NCI-H146 treated with DMSO at 0.1 percent for 48 hours (cell line): ENCODE measurements around the gene MEF2C.

ENCODE experiments used
- DNase-seq: peaks from one replicate; lab custom pipeline; 2025; ENCODE audit not compliant: unreplicated experiment; lab: John Stamatoyannopoulos, UW

Gene MEF2C

GRCh38 chr5:88678770-88679381 lies 204.1 kb downstream of the MEF2C start:
- DNase-seq = no peak

GRCh38 chr5:88677943-88678769 lies 204.8 kb downstream of the MEF2C start:
- DNase-seq = no peak

- DNase-seq = no peak
Observed at GRCh38 chr5:88677376-88677895, 205.5 kb downstream of the MEF2C start.

GRCh38 chr5:88676637-88677375 lies 206.2 kb downstream of the MEF2C start:
- DNase-seq = no peak

GRCh38 chr5:88675708-88676636 lies 207.0 kb downstream of the MEF2C start:
- DNase-seq = peak; percentile 69

- peak; percentile 22 for DNase-seq
Observed at GRCh38 chr5:88675168-88675707, 207.7 kb downstream of the MEF2C start.

GRCh38 chr5:88674356-88675167 lies 208.4 kb downstream of the MEF2C start:
- DNase-seq = peak; percentile 23

GRCh38 chr5:88673253-88674105 lies 209.5 kb downstream of the MEF2C start:
- no peak for DNase-seq

GRCh38 chr5:88672644-88673252 lies 210.2 kb downstream of the MEF2C start:
- no peak for DNase-seq

GRCh38 chr5:88671505-88672499 lies 211.2 kb downstream of the MEF2C start:
- DNase-seq = no peak

GRCh38 chr5:88671106-88671504 lies 211.9 kb downstream of the MEF2C start:
- DNase-seq = no peak

GRCh38 chr5:88670461-88670860 lies 212.5 kb downstream of the MEF2C start:
- DNase-seq = no peak

GRCh38 chr5:88669371-88670050 lies 213.5 kb downstream of the MEF2C start:
- DNase-seq = no peak

- DNase-seq = no peak
Observed at GRCh38 chr5:88667496-88668201, 215.3 kb downstream of the MEF2C start.
